Retinal pigment epithelial cell (primary cell): ENCODE measurements around the gene CDYL2.

Source experiments
- DNase-seq: peaks from one replicate; pipeline ENCODE4 v3.0.0-alpha.2; 2010; ENCODE audit warnings: low read depth
- H3K4me3 ChIP-seq: 2 replicates; pipeline ENCODE4 v1.5.1; 2011; ENCODE audit warnings: mild to moderate bottlenecking, low read length, control low read depth, moderate library complexity
- TF ChIP-seq, protein P1 (sequence below): conservative IDR thresholded peaks from 2 replicates; pipeline ENCODE4 v1.5.1; 2011; ENCODE audit warnings: low read depth, low read length, control low read depth, inconsistent platforms

Gene CDYL2

DNA sequence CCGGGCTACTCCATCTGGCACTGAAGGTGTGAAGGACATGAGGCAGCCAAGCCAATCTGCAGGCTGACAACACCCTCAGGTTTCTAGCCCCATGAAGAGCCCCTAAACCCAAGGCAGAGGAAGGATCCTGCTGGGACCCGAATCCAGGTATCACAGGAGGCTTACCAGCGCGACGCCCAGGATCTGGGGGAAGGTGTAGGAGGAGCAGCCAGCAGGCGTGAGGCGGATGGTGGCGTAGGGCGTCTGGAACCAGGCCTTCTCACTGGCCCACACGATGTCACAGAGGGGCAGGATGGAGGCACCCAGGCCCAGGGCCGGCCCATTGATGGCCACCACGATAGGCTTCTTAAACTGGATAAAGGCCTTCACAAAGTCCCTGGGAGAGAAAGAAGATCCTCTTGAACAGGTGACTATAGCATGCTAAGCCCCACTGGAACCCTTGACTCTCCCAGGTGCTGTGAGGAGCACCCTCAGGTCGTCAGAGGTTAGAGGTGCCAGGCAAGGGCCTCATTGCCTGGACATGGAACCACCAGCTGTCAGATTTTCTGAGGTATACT, 191.9 kb downstream of the CDYL2 start:
- DNase-seq = no peak
- TF ChIP-seq, protein P1, sequence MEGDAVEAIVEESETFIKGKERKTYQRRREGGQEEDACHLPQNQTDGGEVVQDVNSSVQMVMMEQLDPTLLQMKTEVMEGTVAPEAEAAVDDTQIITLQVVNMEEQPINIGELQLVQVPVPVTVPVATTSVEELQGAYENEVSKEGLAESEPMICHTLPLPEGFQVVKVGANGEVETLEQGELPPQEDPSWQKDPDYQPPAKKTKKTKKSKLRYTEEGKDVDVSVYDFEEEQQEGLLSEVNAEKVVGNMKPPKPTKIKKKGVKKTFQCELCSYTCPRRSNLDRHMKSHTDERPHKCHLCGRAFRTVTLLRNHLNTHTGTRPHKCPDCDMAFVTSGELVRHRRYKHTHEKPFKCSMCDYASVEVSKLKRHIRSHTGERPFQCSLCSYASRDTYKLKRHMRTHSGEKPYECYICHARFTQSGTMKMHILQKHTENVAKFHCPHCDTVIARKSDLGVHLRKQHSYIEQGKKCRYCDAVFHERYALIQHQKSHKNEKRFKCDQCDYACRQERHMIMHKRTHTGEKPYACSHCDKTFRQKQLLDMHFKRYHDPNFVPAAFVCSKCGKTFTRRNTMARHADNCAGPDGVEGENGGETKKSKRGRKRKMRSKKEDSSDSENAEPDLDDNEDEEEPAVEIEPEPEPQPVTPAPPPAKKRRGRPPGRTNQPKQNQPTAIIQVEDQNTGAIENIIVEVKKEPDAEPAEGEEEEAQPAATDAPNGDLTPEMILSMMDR = no peak

DNA sequence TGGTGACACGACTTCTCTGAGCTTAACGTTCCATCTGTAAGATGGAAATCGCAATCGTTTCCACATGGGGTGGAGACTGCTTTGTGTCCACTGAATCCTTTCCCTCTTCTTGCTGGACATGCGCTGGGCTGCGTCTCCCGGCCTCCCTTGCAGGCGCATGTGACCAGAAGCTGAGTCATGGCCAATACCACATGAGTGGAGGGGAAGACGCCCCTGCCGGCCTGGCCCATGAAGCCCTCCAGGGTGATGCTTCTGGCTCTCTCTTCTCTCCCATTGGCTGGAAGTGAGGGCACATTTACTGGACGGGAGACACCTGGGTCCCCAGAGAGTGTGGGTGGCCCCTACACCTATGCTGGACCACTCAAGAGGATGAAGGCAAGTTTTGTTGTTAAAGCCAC, 192.5 kb downstream of the CDYL2 start:
- TF ChIP-seq, protein P1 = no peak
- no peak overlapping the region for H3K4me3 ChIP-seq
- DNase-seq = no peak

More for the DNA sequence above, 191.9 kb downstream of the CDYL2 start:
- H3K4me3 ChIP-seq = no peak overlapping the region

DNA sequence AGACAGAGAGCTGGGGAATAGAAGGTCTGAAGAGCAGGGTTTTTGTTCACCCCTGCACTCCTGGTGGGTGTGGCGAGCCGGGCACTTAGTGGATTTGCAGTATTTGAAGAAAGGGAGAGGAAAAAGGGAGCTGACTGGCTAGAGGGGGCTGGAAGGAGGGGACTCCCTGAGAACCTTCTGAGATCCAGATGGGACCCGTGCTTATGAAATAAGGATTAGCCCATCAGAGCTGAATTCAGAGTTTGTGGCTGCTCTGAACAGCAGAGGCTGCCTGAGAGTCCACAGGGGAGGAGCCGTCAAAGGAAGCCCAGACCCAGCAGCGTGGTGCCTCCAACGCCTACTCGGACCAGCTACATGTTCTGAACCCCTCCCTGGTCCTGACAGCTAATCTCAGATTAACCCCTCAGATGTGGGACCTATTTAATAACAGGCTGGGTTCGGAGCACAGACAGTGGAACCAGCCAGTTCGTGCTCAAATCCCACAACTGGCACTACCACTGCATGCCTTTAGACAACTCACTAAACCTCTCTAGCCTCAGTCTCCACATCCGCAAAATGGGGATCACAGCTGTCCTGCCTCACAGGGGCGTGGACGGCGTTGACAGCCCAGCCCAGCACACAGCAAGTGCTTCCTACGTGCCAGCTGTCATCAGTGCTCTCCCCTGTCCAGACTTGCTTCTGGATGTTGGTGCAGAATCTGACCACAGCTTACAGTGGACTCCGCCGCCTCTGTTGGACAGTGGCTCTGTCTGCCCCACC, 193.0 kb downstream of the CDYL2 start:
- TF ChIP-seq, protein P1 = no peak
- no peak for DNase-seq

DNA sequence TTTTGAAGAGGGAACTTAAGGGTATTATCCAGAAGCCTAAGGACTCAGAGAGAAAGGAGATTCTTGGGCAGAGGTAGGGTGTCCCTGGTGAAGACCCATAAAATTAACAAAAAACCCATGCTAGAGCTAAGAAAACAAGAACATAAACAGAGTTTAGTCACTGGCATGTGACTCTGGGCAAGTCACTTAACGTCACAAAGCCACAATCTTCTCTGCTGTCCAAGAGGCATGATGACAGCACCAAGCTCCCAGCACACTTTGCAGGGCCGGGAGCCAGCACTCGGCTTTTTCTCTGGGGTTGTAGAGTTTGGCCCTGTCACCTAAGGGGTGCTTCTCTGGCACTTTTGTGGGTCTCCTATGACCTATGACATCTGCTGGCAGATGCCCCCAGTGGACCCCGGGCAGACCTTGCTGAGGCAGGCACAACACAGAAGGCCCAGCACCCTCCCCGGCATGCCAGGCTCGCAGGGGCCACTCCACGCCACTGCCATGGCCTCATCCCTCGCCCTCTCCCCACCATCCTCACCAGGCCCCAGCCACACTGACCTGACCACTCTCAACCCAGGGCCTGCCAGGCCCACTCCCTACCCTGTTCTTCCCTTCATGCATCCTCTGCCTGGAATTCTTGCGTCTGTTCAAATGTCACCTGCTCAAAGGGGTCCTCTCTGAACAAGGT, 193.8 kb downstream of the CDYL2 start:
- H3K4me3 ChIP-seq = no peak overlapping the region
- TF ChIP-seq, protein P1 = no peak
- no peak for DNase-seq

More for the DNA sequence above, 193.0 kb downstream of the CDYL2 start:
- H3K4me3 ChIP-seq = no peak overlapping the region

DNA sequence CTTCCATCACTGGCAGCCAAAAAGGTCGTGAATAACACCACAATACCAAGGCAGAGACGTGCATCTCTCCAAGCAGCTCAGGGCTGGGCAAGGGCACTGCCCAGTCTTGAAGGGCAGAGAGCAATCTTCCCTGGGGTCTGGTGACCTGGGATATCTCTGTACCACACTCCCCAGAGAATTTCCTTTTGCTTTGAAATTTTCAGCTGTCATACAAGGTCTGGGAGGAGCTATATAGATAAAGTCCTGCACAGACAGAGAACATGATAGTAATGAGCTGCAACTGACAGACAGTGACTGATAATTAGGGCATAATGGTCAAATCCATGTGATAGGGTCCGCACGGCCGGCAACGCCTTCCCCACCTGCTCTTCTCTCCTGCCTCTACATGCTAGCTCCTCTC, 195.5 kb downstream of the CDYL2 start:
- TF ChIP-seq, protein P1 = no peak
- H3K4me3 ChIP-seq = no peak overlapping the region
- no peak for DNase-seq

DNA sequence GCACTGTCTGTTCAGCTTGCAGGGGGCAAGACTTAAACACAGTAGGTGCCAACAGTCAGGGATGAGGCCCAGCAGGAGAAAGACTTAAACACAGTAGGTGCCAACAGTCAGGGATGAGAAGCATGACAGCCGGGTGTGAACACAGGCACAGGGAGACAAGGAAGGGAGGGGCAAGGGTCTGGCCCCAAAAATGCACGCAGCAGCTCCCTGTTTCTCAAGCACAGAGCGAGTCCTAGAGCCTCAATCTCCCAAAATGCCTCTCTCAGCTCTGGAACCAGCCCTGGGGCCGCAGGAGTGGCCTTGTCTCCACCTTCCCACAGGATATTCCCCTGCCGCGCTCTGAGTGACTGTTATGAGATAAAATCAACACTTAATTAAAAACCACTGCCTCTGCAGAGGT, 197.2 kb downstream of the CDYL2 start:
- no peak for DNase-seq
- no peak overlapping the region for H3K4me3 ChIP-seq
- TF ChIP-seq, protein P1 = no peak
